Endodermal cell (in vitro differentiated cells): ENCODE results near the gene CPAMD8. TPM values are rescaled to one million over a fixed set of nuclear protein-coding genes. Genes with fewer than 3 reads are reported as not detected.
"Not testable (repeated sequence)": the region's sequence is repeated elsewhere in the genome, so short reads cannot be mapped to it uniquely, and the experiment has no call there.

ENCODE experiments used
- DNase-seq: peaks from one replicate; pipeline ENCODE4 v3.0.0-alpha.2; 2017
- H3K27ac ChIP-seq: 2 replicates; pipeline ENCODE4 v1.5.1; 2013; ENCODE audit warnings: mild to moderate bottlenecking, low read depth, low read length, moderate library complexity
- H3K27me3 ChIP-seq: 2 replicates; pipeline ENCODE4 v1.6.1; 2013; ENCODE audit warnings: mild to moderate bottlenecking, low read length, moderate library complexity; ENCODE audit not compliant: insufficient read depth, control insufficient read depth, poor library complexity, severe bottlenecking
- H3K36me3 ChIP-seq: 2 replicates; pipeline ENCODE4 v1.7.0; 2013; ENCODE audit warnings: mild to moderate bottlenecking, low read length, moderate library complexity; ENCODE audit not compliant: control insufficient read depth, insufficient read depth
- H3K4me1 ChIP-seq: one replicate; pipeline ENCODE4 v1.7.0; 2013; ENCODE audit warnings: low read length; ENCODE audit not compliant: control insufficient read depth, insufficient read depth
- H3K4me3 ChIP-seq: 2 replicates; pipeline ENCODE4 v1.5.1; 2013; ENCODE audit warnings: mild to moderate bottlenecking, low read length, moderate library complexity
- H3K9ac ChIP-seq: 2 replicates; pipeline ENCODE4 v1.6.1; 2013; ENCODE audit warnings: mild to moderate bottlenecking, low read length, moderate library complexity; ENCODE audit not compliant: poor library complexity, severe bottlenecking; ENCODE audit errors: extremely low read depth
- H3K9me3 ChIP-seq: 2 replicates; pipeline ENCODE4 v1.6.1; 2013; ENCODE audit warnings: mild to moderate bottlenecking, low read length, moderate library complexity; ENCODE audit not compliant: control insufficient read depth
- H3K27ac Mint-ChIP-seq: 2 replicates; pipeline ENCODE4 v1.8.0; 2020; ENCODE audit warnings: mixed read lengths
- H3K27me3 Mint-ChIP-seq: 2 replicates; pipeline ENCODE4 v1.8.0; 2021; ENCODE audit warnings: mild to moderate bottlenecking, mixed read lengths; ENCODE audit not compliant: insufficient read depth
- H3K36me3 Mint-ChIP-seq: 2 replicates; pipeline ENCODE4 v1.8.0; 2020; ENCODE audit warnings: low read depth, mixed read lengths
- H3K4me1 Mint-ChIP-seq: 2 replicates; pipeline ENCODE4 v1.8.0; 2020; ENCODE audit warnings: mixed read lengths
- H3K4me3 Mint-ChIP-seq: 2 replicates; pipeline ENCODE4 v1.8.0; 2020; ENCODE audit warnings: mild to moderate bottlenecking, moderate library complexity, mixed read lengths
- H3K9me3 Mint-ChIP-seq: 2 replicates; pipeline ENCODE4 v1.8.0; 2020; ENCODE audit warnings: mild to moderate bottlenecking, mixed read lengths
- CTCF ChIP-seq: fragments of 200-600 bp; sonication (generic); conservative IDR thresholded peaks from 2 replicates; pipeline ENCODE4 v1.5.0; 2021; ENCODE audit warnings: antibody characterized with exemption, mild to moderate bottlenecking
- WGBS, 2 experiments: methylation state at CpG; one replicate each; pipeline versions ENCODE4 v1.1.5 to v1.1.7; 2013; ENCODE audit warnings: missing lambda C conversion rate in 2 of 2, mixed read lengths in 1 of 2; ENCODE audit not compliant: insufficient coverage in 1 of 2, insufficient read length in 1 of 2; 5-methylcytosine and 5-hydroxymethylcytosine counted together
- total RNA-seq, 2 donors: library from RNA; stranded (reverse); fragmentation: NEBNext Ultra II Directional in 1 of 2; extraction: Animal tissue kit (Norgen Biotek cat#: 25700) in 1 of 2; gene quantifications; 2 replicates in 1 of 2; 3 replicates in 1 of 2; pipeline ENCODE4 v1.2.1, GENCODE V29; 2021

CPAMD8 gene
- total RNA-seq, 2 donors from 2014 or later = 19.7 to 22.9 TPM

GRCh38 chr19:16998635-16999194 is 27.9 kb downstream of the CPAMD8 start:
- no peak for DNase-seq
- Mint-ChIP-seq H3K36me3 (peaks cover 46% of the 10 kb centered on the region), H3K4me3 (no peak overlapping the region), H3K4me1 (no peaks in the 10 kb centered on the region), H3K9me3 (peaks cover 20% of the 10 kb centered on the region), H3K27me3 (no peaks in the 10 kb centered on the region), H3K27ac (no peak overlapping the region)
- Histone ChIP-seq H3K36me3 (peaks cover 3% of the 10 kb centered on the region), H3K4me1 (no peaks in the 10 kb centered on the region), H3K27me3 (no peaks in the 10 kb centered on the region), H3K4me3 (no peak overlapping the region), H3K9me3 (peaks cover 7% of the 10 kb centered on the region), H3K9ac (no peak overlapping the region), H3K27ac (no peak overlapping the region)
- 97% methylated on average over 3 of the region's 3 CpGs for WGBS, 2 experiments
- no peak for TF ChIP-seq CTCF

DNA sequence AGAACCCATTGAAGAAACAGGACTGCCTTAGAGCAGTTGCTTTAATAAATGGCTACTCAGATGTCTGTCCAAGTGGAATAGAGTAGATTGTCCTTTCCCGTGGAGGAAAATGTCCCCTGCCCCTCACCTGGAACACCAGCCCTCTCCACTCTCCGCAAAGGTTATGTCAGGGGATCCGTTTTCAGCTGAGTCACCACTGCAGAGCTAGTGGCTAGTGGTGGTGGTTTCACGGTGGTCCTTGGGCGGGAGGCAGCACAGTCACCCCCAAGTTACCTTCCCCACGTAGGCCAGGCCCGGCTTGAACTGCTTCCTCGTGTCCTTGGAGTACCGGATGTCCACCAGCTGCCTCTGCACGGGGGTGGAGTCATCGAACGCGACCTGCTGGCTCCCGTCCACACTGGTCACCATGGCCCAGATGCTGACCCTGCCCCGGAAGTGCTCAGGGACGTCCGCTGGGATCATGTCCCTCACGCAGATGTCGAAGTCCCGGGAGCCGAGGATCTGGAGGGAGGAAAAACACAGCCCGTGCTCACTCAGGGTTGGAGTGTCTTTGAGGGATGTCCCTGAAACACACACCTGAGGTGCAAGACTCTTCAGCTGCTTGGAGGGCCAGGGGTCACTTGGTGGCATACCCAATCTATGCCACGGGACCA is 29.6 kb downstream of the CPAMD8 start:
- H3K27ac Mint-ChIP-seq = not testable (repeated sequence)
- WGBS, 2 experiments = 92 to 95% methylated on average over 7 to 14 of the region's 23 CpGs

DNA sequence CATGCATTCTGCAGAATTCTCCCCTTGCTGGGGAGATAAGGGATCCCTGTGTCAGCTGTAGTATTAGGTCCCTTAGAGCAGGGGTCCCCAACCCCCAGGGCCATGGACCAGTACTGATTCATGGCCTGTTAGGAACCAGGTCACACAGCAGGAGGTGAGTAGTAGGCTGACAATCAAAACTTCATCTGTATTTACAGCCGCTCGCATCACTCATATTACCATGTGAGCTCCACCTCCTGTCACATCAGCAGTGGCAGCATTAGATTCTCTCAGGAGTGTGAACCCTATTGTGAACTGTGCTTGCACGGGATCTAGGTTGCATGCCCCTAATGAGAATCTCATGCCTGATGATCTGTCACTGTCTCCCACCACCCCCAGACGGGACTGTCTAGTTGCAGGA is 37.9 kb downstream of the CPAMD8 start:
- peaks cover 60% of the 10 kb centered on the region for H3K36me3 Mint-ChIP-seq

More for the DNA sequence above, 29.6 kb downstream of the CPAMD8 start:
- not testable (repeated sequence) for H3K36me3 ChIP-seq, H3K4me1 Mint-ChIP-seq, H3K4me3 Mint-ChIP-seq, H3K4me1 ChIP-seq, H3K9me3 ChIP-seq, H3K27me3 ChIP-seq, DNase-seq, H3K27me3 Mint-ChIP-seq, H3K9ac ChIP-seq, H3K27ac ChIP-seq, H3K4me3 ChIP-seq
- H3K9me3 Mint-ChIP-seq = peaks cover 30% of the 10 kb centered on the region
- H3K36me3 Mint-ChIP-seq = peaks cover 59% of the 10 kb centered on the region

More for the DNA sequence above, 37.9 kb downstream of the CPAMD8 start:
- DNase-seq = no peak
- no peak overlapping the region for H3K27ac ChIP-seq
- peaks cover 14% of the 10 kb centered on the region for H3K9me3 ChIP-seq
- Mint-ChIP-seq H3K27me3 (no peaks in the 10 kb centered on the region), H3K4me1 (no peaks in the 10 kb centered on the region), H3K4me3 (no peak overlapping the region), H3K9me3 (peaks cover 53% of the 10 kb centered on the region), H3K27ac (no peak overlapping the region)
- H3K36me3 ChIP-seq = no peaks in the 10 kb centered on the region
- H3K4me3 ChIP-seq = no peak overlapping the region
- H3K9ac ChIP-seq = no peak overlapping the region
- no peaks in the 10 kb centered on the region for H3K4me1 ChIP-seq
- TF ChIP-seq CTCF = no peak
- H3K27me3 ChIP-seq = no peaks in the 10 kb centered on the region
- WGBS, 2 experiments = 63 to 72% methylated on average over 3 to 4 of the region's 4 CpGs
